Tibial nerve (tissue), 4 donors: ENCODE data around the gene CD200R1L. TPM values are rescaled to one million over a fixed set of nuclear protein-coding genes. Genes with fewer than 3 reads are reported as not detected.

Source experiments
- DNase-seq, 2 donors: peaks; one replicate each; pipeline ENCODE4 v3.0.0-alpha.2; 2019; ENCODE audit warnings: low spot score in 2 of 2
- H3K27ac ChIP-seq, 4 donors: fragments of 200-600 bp; sonication (generic) in 3 of 4; one replicate each; pipeline ENCODE4 v1.5.1; 2017 to 2019; ENCODE audit warnings: mild to moderate bottlenecking in 1 of 4
- H3K27me3 ChIP-seq, 2 donors: fragments of 200-600 bp; sonication (generic) in 1 of 2; one replicate each; pipeline versions ENCODE4 v1.5.1 to v1.6.0; 2017 to 2019
- H3K36me3 ChIP-seq, 3 donors: fragments of 200-600 bp; sonication (generic); one replicate each; pipeline ENCODE4 v1.5.1; 2018 to 2019
- H3K4me1 ChIP-seq, 4 donors: fragments of 200-600 bp; sonication (generic) in 3 of 4; one replicate each; pipeline ENCODE4 v1.5.1; 2017 to 2019
- H3K4me3 ChIP-seq, 4 donors: fragments of 200-600 bp; sonication (generic) in 3 of 4; one replicate each; pipeline ENCODE4 v1.5.1; 2017 to 2019; ENCODE audit warnings: mild to moderate bottlenecking in 1 of 4, moderate library complexity in 1 of 4
- H3K9me3 ChIP-seq, 4 donors: fragments of 200-600 bp; sonication (generic) in 3 of 4; one replicate each; pipeline ENCODE4 v1.5.1; 2017 to 2019
- EP300 ChIP-seq, 2 donors: sonication (generic); formaldehyde crosslinking; IDR thresholded peaks; one replicate each; pipeline ENCODE4 v1.6.1; 2017; ENCODE audit warnings: antibody characterized with exemption in 2 of 2, mild to moderate bottlenecking in 1 of 2
- POLR2A ChIP-seq, 2 donors: fragments of 450-650 bp; IDR thresholded peaks; one replicate each; pipeline ENCODE4 v1.6.1; 2017; ENCODE audit warnings: antibody characterized with exemption in 2 of 2, mild to moderate bottlenecking in 2 of 2, moderate library complexity in 2 of 2
- WGBS, 2 donors: methylation state at CpG; one replicate each; pipeline ENCODE4 v1.1.5; 2018; 5-methylcytosine and 5-hydroxymethylcytosine counted together
- total RNA-seq, 4 donors: library from RNA; depleted of rRNA; stranded (reverse); fragments of >200 nt; gene quantifications; one replicate each; pipeline ENCODE4 v1.1.0, GENCODE V29; 2016
- TF ChIP-seq, protein P1 (sequence below), 5 experiments: fragments of 200-600 bp in 3 of 5; fragments of 450-650 bp in 2 of 5; sonication (generic) in 3 of 5; IDR thresholded peaks; one replicate each; pipeline ENCODE4 v1.5.1; 2016 to 2019; ENCODE audit warnings: antibody characterized with exemption in 5 of 5, mild to moderate bottlenecking in 3 of 5, moderate library complexity in 2 of 5

The CD200R1L gene
- total RNA-seq, 4 donors from 2014 or later: not detected

DNA sequence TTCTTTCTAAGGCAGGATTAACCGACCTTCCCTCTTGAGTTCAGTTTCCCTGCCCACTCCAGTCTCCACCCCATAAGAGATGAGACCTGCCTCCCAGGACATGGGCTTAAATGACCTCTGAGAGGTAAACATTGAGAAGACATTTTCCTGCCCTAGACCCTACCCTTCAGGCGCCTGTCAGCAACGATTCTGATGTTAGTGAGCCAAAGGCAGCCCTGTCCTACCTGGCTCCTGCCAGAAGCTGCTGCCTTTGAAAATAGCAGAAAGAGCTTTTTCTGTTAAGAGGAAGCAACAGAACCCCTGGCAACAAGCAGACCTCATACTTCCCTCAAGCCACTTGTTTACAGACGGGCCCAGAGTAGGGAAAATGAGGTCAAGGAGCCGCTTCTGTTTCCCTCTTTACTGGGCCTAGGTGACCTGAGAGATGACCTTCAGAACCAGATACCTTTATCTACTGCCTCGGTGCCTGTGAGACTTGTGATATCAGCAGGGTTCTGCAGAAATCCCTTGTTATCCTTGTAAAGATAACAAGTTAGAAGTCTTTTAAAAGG is 52.0 kb downstream of the CD200R1L start:
- Histone ChIP-seq H3K4me3 (no peak overlapping the region), H3K36me3 (no peaks in the 10 kb centered on the region), H3K4me1 (peaks cover 0 to 19% (median 0%) of the 10 kb centered on the region in 4 donors), H3K27ac (peak overlapping the region in 1 of 4 donors; percentile 62), H3K9me3 (no peaks in the 10 kb centered on the region), H3K27me3 (no peaks in the 10 kb centered on the region)
- no peak for DNase-seq
- TF ChIP-seq, protein P1, sequence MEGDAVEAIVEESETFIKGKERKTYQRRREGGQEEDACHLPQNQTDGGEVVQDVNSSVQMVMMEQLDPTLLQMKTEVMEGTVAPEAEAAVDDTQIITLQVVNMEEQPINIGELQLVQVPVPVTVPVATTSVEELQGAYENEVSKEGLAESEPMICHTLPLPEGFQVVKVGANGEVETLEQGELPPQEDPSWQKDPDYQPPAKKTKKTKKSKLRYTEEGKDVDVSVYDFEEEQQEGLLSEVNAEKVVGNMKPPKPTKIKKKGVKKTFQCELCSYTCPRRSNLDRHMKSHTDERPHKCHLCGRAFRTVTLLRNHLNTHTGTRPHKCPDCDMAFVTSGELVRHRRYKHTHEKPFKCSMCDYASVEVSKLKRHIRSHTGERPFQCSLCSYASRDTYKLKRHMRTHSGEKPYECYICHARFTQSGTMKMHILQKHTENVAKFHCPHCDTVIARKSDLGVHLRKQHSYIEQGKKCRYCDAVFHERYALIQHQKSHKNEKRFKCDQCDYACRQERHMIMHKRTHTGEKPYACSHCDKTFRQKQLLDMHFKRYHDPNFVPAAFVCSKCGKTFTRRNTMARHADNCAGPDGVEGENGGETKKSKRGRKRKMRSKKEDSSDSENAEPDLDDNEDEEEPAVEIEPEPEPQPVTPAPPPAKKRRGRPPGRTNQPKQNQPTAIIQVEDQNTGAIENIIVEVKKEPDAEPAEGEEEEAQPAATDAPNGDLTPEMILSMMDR (IDR thresholded peaks at IDR 0.05): no peak
- no peak for TF ChIP-seq POLR2A (IDR thresholded peaks at IDR 0.05)
- TF ChIP-seq EP300 (IDR thresholded peaks at IDR 0.05): no peak
- WGBS, 2 donors: 43 to 47% methylated on average over 6 of the region's 6 CpGs

DNA sequence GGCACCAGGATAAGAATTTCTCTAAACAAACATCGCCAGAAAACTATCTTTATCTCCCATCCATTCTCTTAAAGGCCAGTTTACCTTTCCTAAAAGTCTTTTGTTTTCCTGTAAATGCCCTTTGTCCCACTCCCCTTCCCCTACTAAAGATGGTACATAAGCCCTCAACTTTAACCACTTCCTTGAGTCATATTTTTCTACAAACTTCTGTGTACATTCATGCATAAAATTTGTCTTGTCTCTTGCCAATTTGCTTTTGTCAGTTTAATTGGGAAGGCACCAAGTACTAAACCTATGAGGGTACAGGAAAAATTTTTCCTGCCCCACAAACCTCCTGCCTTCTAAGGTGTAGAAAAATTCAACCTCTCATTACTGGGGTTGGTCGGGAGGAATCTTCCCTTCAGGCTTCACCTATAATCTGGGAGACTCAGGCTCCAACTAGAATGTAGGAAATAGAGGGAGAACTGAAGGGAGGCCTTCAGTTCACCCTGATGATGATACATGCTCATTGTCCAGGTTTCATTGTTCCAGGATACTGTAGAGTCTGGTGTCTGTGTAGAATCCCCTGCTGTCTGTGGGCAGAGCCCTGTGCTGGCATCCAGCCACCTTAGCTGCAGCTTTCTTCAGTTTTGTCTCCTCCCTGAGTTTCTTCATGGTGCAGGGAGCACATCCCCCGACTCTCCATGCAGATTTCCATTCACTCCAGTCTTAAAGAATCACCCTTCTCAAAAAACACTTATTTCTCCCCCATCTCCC is 53.2 kb downstream of the CD200R1L start:
- no peak overlapping the region for H3K4me3 ChIP-seq
- no peaks in the 10 kb centered on the region for H3K36me3 ChIP-seq
- DNase-seq: no peak
- TF ChIP-seq POLR2A (IDR thresholded peaks at IDR 0.05) (no peak), EP300 (IDR thresholded peaks at IDR 0.05) (no peak)
- TF ChIP-seq, protein P1 (IDR thresholded peaks at IDR 0.05): no peak
- no peaks in the 10 kb centered on the region for H3K27me3 ChIP-seq
- 79% methylated on average over 3 of the region's 3 CpGs for WGBS, 2 donors
- H3K9me3 ChIP-seq: no peaks in the 10 kb centered on the region
- no peak overlapping the region for H3K27ac ChIP-seq
- H3K4me1 ChIP-seq: peaks cover 0 to 19% (median 0%) of the 10 kb centered on the region in 4 donors

DNA sequence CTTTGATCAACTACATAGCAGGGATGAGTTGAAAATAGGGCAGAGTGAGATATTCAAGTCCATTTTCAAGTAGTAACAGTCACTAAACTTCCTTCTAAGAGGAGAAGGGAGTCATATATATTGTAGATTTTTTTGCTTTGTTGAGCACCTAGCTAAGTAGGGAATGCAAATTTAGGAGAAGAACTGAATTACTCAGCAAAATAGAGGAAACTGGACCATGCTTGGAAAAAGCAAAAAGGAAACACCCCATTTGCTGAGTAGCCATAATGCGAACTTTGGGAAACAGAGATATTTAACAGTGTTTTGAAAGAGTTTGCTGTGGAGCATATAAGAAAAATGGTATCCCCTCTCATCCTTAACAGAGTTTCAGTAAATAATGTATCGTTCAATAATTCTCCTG is 54.9 kb downstream of the CD200R1L start:
- Histone ChIP-seq H3K36me3 (no peaks in the 10 kb centered on the region), H3K9me3 (peaks cover 0 to 5% (median 0%) of the 10 kb centered on the region in 4 donors), H3K4me1 (peaks cover 0 to 19% (median 0%) of the 10 kb centered on the region in 4 donors), H3K27ac (no peak overlapping the region), H3K4me3 (no peak overlapping the region), H3K27me3 (no peaks in the 10 kb centered on the region)
- whole genome bisulfite sequencing, 2 donors: 93 to 96% methylated on average over 2 of the region's 2 CpGs
- TF ChIP-seq, protein P1 (IDR thresholded peaks at IDR 0.05): no peak
- TF ChIP-seq POLR2A (IDR thresholded peaks at IDR 0.05): no peak
- no peak for TF ChIP-seq EP300 (IDR thresholded peaks at IDR 0.05)
- DNase-seq: no peak

DNA sequence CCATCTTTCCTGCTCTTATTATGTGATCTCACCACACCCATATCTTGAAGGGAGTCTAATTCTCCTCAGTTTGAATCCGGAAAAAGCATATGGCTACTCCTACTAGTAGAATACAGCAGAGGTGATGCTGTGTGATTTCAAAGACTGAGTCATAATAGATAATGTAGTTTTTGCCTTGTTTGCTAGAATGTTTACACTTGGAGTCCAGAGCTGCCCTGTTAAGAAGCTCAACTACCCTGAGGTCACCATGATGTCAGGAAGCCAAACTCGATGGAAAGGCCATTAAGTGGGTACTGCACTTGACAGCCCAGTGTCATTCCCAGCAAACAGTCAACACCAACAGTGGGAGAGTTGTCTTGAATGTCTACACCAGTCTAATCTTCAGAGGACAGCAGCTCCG is 56.9 kb downstream of the CD200R1L start:
- no peaks in the 10 kb centered on the region for H3K36me3 ChIP-seq
- TF ChIP-seq, protein P1 (IDR thresholded peaks at IDR 0.05): no peak
- TF ChIP-seq EP300 (IDR thresholded peaks at IDR 0.05) (no peak), POLR2A (IDR thresholded peaks at IDR 0.05) (no peak)
- no peak overlapping the region for H3K4me3 ChIP-seq
- no peak for DNase-seq
- peaks cover 0 to 12% (median 0%) of the 10 kb centered on the region in 4 donors for H3K4me1 ChIP-seq
- no peak overlapping the region for H3K27ac ChIP-seq
- H3K27me3 ChIP-seq: no peaks in the 10 kb centered on the region
- whole genome bisulfite sequencing, 2 donors: 81 to 83% methylated on average over 3 of the region's 3 CpGs
- H3K9me3 ChIP-seq: peaks cover 0 to 5% (median 0%) of the 10 kb centered on the region in 4 donors

DNA sequence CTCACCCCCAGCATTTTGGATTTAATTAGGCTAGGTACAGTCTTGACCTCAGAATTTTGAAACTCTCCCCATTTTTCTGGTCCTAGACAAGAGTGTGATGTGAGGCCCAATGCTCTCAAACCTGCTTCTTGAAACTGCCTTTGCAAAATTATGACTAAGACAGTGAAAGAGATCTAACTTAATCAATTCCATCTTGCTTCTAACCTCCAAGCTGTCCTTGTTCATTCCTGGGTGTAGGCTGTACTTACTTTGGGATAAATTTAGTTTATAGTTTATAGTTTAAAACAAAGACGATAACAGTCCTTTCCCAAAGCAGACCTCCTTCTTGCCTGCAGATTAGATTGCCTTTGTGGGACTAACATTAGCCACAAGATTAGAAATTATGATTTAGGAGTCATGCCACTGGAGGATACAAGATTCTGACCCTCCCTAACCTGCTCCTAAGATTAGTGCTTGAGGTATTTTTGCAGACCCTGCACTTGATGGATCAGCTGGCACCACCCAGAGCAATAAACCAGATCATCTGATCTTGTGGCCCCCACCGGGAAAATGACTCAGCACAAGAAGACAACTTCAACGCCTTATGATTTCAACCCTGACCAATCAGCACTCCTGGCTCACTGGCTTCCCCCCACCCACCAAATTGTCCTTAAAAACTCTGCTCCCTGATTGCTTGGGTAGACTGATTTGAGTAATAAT is 59.6 kb downstream of the CD200R1L start:
- H3K27ac ChIP-seq: no peak overlapping the region
- 77 to 90% methylated on average over 3 of the region's 3 CpGs for WGBS, 2 donors
- H3K4me1 ChIP-seq: no peaks in the 10 kb centered on the region
- DNase-seq: no peak
- H3K27me3 ChIP-seq: no peaks in the 10 kb centered on the region
- no peaks in the 10 kb centered on the region for H3K36me3 ChIP-seq
- peaks cover 0 to 5% (median 0%) of the 10 kb centered on the region in 4 donors for H3K9me3 ChIP-seq
- no peak overlapping the region for H3K4me3 ChIP-seq
- TF ChIP-seq POLR2A (IDR thresholded peaks at IDR 0.05): no peak
- TF ChIP-seq EP300 (IDR thresholded peaks at IDR 0.05): no peak
- TF ChIP-seq, protein P1 (IDR thresholded peaks at IDR 0.05): no peak
